Measurements from ENCODE around the gene PPY.

DNA sequence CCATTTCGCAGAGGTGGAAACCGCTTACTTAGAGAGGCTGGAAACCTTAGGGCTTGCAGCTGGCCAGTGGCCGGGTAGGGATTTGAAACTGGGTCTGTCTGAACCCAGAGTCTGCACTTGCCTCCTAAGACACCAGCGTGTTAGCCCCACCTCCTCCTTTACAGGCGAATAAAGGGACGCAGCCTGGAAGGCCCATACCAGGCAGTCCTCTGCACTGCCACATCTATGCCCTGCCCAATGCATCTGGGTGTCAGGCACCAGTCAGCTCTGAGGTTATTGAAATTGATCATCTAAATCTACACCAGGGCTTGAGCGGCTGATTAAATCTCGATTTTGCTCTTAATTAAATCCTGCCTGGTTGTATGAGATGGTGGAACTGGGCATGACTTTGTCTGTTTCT lies 42.2 kb upstream of the PPY start:
- TF ChIP-seq, protein P1, sequence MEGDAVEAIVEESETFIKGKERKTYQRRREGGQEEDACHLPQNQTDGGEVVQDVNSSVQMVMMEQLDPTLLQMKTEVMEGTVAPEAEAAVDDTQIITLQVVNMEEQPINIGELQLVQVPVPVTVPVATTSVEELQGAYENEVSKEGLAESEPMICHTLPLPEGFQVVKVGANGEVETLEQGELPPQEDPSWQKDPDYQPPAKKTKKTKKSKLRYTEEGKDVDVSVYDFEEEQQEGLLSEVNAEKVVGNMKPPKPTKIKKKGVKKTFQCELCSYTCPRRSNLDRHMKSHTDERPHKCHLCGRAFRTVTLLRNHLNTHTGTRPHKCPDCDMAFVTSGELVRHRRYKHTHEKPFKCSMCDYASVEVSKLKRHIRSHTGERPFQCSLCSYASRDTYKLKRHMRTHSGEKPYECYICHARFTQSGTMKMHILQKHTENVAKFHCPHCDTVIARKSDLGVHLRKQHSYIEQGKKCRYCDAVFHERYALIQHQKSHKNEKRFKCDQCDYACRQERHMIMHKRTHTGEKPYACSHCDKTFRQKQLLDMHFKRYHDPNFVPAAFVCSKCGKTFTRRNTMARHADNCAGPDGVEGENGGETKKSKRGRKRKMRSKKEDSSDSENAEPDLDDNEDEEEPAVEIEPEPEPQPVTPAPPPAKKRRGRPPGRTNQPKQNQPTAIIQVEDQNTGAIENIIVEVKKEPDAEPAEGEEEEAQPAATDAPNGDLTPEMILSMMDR (IDR thresholded peaks at IDR 0.05 in 8 of 11, conservative IDR thresholded peaks at IDR 0.05 in 3 of 11): no peak
- no peak for TF ChIP-seq POLR2A (IDR thresholded peaks at IDR 0.05)
- no peak for TF ChIP-seq POLR2AphosphoS5 (IDR thresholded peaks at IDR 0.05)
